ENCODE results near the gene IL27RA.

IL27RA gene

DNA sequence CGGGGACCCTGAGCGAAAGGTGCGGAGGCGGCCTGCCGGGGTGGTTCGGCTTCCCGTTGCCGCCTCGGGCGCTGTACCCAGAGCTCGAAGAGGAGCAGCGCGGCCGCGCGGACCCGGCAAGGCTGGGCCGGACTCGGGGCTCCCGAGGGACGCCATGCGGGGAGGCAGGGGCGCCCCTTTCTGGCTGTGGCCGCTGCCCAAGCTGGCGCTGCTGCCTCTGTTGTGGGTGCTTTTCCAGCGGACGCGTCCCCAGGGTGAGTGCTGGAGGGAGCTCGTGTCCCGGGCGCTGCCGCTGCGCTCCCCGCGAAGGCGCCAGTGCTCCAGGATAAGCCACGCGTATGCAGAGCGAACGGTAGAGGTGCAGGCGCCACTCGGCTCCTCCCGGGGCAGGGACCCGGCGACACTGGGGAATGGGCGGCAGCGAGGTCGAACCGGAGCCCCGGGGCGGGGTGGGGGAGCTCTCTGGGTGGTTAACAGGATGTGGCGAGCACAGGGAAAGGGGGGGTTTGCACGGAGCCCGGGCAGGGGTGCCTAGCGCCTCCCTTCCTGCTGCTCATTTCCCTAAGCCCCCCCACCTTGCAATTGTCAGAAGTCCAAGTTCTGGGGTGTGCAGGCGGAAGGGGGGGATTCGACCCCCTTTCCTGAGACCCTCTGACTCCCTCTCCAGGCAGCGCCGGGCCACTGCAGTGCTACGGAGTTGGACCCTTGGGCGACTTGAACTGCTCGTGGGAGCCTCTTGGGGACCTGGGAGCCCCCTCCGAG is at the start of gene IL27RA:
Gene IL27RA (plus strand): TSS at position 44 of the 762 bp plus-strand sequence. CDS start 111 bp downstream, at position 155.
- Histone ChIP-seq H3K36me3 (ENCODE audit: insufficient read depth, low read length) (no peaks in the 10 kb centered on the region), H3K27ac (ENCODE audit: low read depth, low read length) (no peak within 1 kb of the TSS), H2AFZ (ENCODE audit: low read length, unreplicated experiment) (peak within 1 kb of the TSS; percentile 64), H3K4me3 (ENCODE audit: low read depth, low read length) (peak within 1 kb of the TSS; percentile 80), H3K27me3 (ENCODE audit: insufficient read depth, low read length) (no peaks in the 10 kb centered on the region), H3K79me2 (ENCODE audit: control insufficient read depth, insufficient read depth, low read length, unreplicated experiment) (no peaks in the 10 kb centered on the region), H3K4me1 (ENCODE audit: control insufficient read depth, insufficient read depth, low read length, unreplicated experiment) (no peaks in the 10 kb centered on the region)

DNA sequence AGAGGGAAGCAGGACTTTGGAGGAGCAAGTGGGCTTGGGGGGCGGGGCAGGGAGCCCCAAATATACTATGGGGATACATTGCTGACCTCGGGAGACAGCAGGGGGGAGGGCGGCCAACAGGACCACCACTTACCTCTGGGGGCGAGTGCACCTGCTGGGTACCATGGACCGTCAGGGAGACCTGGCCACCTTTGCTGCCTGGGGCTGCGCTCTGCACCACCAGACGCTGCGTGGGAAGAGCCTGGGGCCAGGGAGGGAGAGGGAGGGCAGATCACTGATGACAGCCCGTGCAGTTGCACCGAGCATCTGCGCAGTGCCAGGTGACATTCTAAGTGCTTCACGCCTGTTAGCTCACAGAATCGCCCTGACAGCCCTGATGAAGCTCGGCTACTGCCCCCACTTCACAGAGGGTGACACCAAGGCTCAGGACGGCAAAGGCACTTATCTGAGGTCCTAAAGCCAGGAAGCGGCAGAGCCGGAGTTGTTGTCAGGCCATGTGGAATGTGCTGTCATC is 49.5 kb upstream of the IL27RA start:
- H3K4me3 ChIP-seq (ENCODE audit: low read depth, low read length), result no peak overlapping the region
- H3K36me3 ChIP-seq (ENCODE audit: insufficient read depth, low read length), result no peaks in the 10 kb centered on the region
- H3K79me2 ChIP-seq (ENCODE audit: control insufficient read depth, insufficient read depth, low read length, unreplicated experiment), result no peaks in the 10 kb centered on the region
- no peaks in the 10 kb centered on the region for H3K27me3 ChIP-seq (ENCODE audit: insufficient read depth, low read length)
- H3K4me1 ChIP-seq (ENCODE audit: control insufficient read depth, insufficient read depth, low read length, unreplicated experiment), result no peaks in the 10 kb centered on the region
- no peak overlapping the region for H3K27ac ChIP-seq (ENCODE audit: low read depth, low read length)
- no peak overlapping the region for H2AFZ ChIP-seq (ENCODE audit: low read length, unreplicated experiment)

DNA sequence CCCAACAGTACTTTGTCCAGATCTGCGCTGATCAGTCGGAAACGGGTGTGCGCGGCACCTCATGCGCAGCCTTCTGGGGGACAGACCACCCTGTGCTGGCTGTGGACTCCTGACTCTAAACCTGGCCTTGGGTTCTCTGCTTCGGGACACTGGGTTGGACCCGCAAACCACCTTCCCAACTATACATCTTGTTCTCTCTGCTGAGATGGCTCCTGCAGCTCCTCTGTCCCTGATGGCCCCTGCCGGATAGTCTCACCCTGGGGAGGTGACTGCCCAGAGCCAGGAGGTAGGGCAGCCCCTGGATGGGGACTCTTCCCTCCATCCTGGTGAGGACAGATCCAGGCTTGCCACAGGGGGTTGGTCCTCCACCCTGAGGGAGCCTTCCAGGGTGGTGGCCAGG is 48.8 kb upstream of the IL27RA start:
- H3K27ac ChIP-seq (ENCODE audit: low read depth, low read length), result no peak overlapping the region
- H3K4me1 ChIP-seq (ENCODE audit: control insufficient read depth, insufficient read depth, low read length, unreplicated experiment), result no peaks in the 10 kb centered on the region
- H2AFZ ChIP-seq (ENCODE audit: low read length, unreplicated experiment), result no peak overlapping the region
- no peaks in the 10 kb centered on the region for H3K27me3 ChIP-seq (ENCODE audit: insufficient read depth, low read length)
- no peak overlapping the region for H3K4me3 ChIP-seq (ENCODE audit: low read depth, low read length)
- H3K79me2 ChIP-seq (ENCODE audit: control insufficient read depth, insufficient read depth, low read length, unreplicated experiment), result no peaks in the 10 kb centered on the region
- no peaks in the 10 kb centered on the region for H3K36me3 ChIP-seq (ENCODE audit: insufficient read depth, low read length)

DNA sequence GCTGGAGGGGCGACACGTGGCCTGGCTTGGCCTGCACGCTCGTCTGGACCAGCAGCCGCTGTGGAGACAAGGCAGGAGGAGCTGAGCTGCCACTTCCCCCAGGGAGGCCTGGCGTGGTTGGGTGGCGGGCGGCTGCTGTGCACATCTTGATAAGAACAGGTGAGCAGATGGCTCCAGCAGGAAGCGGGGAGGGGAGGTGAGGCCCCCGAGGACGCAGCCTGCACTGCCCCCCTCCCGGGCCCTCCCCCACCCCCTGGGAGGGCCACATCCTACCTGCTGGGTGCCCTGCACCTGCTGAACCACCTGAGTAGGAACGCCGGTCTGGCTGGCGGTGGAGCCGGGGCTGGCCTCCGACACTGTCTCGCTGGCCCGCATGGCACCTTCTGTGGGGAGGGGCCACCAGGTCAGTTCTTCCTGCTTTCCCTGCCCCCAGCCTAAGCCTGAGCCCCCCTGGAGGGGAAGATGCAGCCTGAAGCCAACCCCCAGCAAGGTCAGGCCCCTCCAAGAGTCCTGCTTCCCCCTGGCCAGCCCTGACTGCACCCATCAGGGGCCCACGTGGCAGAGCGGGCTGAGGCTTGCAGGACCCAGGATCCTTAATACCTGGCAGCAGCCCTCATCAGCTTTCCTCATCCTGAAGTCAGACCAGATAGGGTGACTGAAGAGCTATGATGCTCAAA is 48.2 kb upstream of the IL27RA start:
- Histone ChIP-seq H3K79me2 (ENCODE audit: control insufficient read depth, insufficient read depth, low read length, unreplicated experiment) (no peaks in the 10 kb centered on the region), H3K4me1 (ENCODE audit: control insufficient read depth, insufficient read depth, low read length, unreplicated experiment) (no peaks in the 10 kb centered on the region), H3K27ac (ENCODE audit: low read depth, low read length) (no peak overlapping the region)

DNA sequence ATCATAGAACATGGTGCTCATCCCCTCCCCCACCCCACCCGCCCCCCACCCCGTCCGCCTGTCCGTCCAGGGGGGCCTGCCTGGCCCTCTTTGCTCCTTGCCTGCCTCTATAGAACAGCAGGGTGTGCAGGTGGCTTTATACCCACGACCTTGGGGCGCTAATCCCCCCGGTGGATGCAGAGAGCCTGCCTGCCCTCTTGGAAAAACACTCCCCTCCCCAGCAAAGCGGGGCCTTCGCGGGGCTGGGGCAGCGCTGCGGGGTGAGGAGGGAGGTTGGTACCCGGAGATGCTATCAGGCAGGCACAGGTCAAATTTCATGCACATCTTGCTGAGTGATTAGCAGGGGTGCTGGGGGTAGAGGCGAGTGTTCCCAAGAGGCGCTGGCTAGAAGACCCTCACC is 47.4 kb upstream of the IL27RA start:
- Histone ChIP-seq H3K27ac (ENCODE audit: low read depth, low read length) (no peak overlapping the region), H3K4me3 (ENCODE audit: low read depth, low read length) (no peak overlapping the region), H3K36me3 (ENCODE audit: insufficient read depth, low read length) (no peaks in the 10 kb centered on the region), H2AFZ (ENCODE audit: low read length, unreplicated experiment) (no peak overlapping the region), H3K27me3 (ENCODE audit: insufficient read depth, low read length) (no peaks in the 10 kb centered on the region), H3K4me1 (ENCODE audit: control insufficient read depth, insufficient read depth, low read length, unreplicated experiment) (no peaks in the 10 kb centered on the region), H3K79me2 (ENCODE audit: control insufficient read depth, insufficient read depth, low read length, unreplicated experiment) (no peaks in the 10 kb centered on the region)

More for the DNA sequence above, 48.2 kb upstream of the IL27RA start:
- Histone ChIP-seq H2AFZ (ENCODE audit: low read length, unreplicated experiment) (no peak overlapping the region), H3K27me3 (ENCODE audit: insufficient read depth, low read length) (no peaks in the 10 kb centered on the region), H3K36me3 (ENCODE audit: insufficient read depth, low read length) (no peaks in the 10 kb centered on the region), H3K4me3 (ENCODE audit: low read depth, low read length) (no peak overlapping the region)

DNA sequence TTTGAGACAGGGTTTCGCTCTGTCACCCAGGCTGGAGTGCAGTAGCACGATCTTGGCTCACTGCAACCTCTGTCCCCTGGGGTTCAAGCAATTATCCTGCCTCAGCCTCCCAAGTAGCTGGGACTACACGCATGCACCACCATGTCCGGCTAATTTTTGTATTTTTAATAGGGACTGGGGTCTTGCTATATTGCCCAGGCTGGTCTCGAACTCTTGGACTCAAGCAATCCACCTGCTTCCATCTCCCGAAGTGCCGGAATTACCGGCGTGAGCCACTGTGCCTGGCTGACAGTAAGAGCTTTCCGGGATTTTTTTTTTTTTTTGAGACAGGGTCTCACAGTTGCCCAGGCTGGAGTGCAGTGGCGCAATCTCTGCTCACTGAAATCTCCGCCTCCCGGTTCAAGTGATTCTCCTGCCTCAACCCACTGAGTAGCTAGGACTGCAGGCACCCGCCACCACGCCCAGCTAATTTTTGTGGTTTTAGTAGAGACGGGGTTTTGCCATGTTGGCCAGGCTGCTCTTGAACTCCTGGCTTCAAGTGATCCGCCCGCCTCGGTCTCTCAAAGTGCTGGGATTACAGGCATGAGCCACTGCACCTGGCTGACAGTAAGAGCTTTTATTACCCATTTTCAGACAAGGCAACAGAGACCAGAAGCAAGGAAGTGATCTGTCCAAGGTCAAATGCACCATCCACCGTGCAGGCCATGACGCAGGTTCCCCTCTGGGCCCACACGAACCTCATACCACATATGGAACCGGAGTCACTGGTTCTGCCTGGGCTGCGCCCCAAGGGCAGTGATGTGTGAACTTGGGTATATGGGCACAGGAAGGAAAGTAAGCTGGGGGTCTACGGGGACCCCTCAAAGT is 46.5 kb upstream of the IL27RA start:
- Histone ChIP-seq H3K79me2 (ENCODE audit: control insufficient read depth, insufficient read depth, low read length, unreplicated experiment) (no peaks in the 10 kb centered on the region), H3K27ac (ENCODE audit: low read depth, low read length) (no peak overlapping the region), H3K27me3 (ENCODE audit: insufficient read depth, low read length) (no peaks in the 10 kb centered on the region), H3K4me3 (ENCODE audit: low read depth, low read length) (no peak overlapping the region), H3K4me1 (ENCODE audit: control insufficient read depth, insufficient read depth, low read length, unreplicated experiment) (no peaks in the 10 kb centered on the region), H3K36me3 (ENCODE audit: insufficient read depth, low read length) (no peaks in the 10 kb centered on the region), H2AFZ (ENCODE audit: low read length, unreplicated experiment) (no peak overlapping the region)

DNA sequence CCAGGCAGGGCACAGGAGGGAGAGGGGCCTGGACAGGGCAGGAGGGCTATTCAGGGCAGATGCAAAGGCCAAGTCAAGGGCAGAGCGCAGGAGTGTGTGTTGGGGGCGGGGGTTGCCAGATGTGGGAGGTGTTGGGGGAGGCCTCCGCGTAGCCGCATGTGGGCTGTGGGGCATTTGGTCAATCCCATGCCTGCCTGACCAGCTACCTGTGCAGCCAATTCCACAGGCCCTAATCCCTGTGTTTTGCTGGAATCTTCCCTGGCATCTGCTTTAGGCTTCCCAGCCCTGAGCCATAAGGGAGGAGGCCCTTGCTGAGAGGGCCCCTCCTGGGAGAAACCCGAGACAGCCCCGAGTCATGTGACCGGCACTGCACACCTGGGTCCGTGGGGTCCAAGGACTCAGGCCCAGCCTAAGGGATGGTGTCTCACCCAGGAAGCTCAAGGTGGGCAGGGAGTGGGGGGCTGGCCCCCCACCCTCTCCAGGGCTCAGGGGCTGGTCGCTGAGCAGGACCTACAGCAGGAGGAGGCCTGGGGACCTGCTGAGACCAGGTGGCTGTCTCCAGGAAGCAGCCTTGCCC is 45.7 kb upstream of the IL27RA start:
- H3K27me3 ChIP-seq (ENCODE audit: insufficient read depth, low read length), result no peaks in the 10 kb centered on the region
- no peak overlapping the region for H3K4me3 ChIP-seq (ENCODE audit: low read depth, low read length)
- H3K27ac ChIP-seq (ENCODE audit: low read depth, low read length), result no peak overlapping the region
- H3K4me1 ChIP-seq (ENCODE audit: control insufficient read depth, insufficient read depth, low read length, unreplicated experiment), result no peaks in the 10 kb centered on the region
- no peaks in the 10 kb centered on the region for H3K36me3 ChIP-seq (ENCODE audit: insufficient read depth, low read length)
- H3K79me2 ChIP-seq (ENCODE audit: control insufficient read depth, insufficient read depth, low read length, unreplicated experiment), result no peaks in the 10 kb centered on the region
- H2AFZ ChIP-seq (ENCODE audit: low read length, unreplicated experiment), result no peak overlapping the region

DNA sequence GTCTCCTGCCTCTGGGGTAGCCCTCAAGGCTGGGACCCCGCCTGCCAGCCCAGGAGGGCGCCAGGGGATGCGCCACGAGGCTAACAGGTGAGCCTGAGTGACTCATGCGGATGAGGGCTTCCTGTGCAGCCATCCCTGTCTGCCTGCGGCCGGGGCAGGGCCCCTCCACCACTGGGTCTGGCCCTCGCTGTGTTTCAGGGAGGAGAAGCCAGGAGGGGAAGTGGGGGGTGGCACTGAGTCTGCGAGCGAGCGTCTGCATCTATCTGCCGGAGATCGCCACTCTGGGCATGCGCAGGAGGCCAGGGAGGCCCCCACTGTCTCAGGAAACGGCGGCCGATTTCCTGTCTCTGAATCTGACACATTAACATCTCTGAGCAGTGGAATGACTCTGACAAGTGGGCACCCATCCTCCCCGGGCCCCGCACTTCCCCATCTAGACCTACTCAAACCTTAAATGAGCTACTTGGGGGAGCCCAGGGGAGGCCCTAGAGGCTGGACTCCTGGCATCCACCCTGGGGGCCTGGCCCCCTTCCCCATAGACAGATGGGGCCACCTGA is 45.1 kb upstream of the IL27RA start:
- no peak overlapping the region for H2AFZ ChIP-seq (ENCODE audit: low read length, unreplicated experiment)
- H3K36me3 ChIP-seq (ENCODE audit: insufficient read depth, low read length), result no peaks in the 10 kb centered on the region
- no peaks in the 10 kb centered on the region for H3K4me1 ChIP-seq (ENCODE audit: control insufficient read depth, insufficient read depth, low read length, unreplicated experiment)
- H3K27ac ChIP-seq (ENCODE audit: low read depth, low read length), result no peak overlapping the region
- no peak overlapping the region for H3K4me3 ChIP-seq (ENCODE audit: low read depth, low read length)
- no peaks in the 10 kb centered on the region for H3K79me2 ChIP-seq (ENCODE audit: control insufficient read depth, insufficient read depth, low read length, unreplicated experiment)
- H3K27me3 ChIP-seq (ENCODE audit: insufficient read depth, low read length), result no peaks in the 10 kb centered on the region

DNA sequence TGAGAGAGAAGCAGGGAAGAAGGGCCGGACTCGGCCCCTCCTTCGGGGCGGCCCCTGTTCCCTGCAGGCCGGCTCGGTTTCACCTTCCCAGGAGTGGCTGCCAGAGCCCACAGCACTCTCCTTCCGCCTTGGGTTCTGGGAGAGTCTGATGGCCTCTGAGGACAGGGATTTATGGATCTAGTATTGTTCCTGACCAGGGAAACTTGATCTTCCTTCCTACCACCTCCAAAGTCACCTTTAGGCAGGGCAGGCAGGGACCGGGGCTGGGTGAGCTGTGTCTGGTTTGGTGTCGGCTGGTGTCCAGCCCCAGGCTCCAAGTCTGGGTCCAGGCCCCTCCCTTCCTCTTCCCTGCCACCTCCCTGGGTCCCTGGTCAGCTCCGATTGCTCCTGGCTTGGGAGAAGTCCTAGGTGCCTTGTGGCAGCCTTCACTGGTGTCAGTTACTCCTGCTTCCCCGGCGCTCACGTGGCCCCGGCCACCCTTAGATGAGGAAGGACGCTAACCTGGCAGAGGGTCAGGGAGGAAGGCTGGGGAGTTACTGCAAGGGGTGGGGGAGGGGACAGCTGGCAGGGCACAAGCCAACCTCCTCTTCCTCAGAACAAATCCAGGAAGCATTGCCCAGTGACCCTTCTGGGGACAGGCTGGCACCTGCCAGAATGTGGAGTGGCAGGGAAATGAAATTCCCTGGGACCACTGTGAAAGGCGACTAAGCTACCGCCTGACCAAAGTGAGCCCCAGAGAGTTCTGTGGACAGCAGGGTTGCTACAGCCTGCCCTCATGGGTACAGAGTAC is 44.3 kb upstream of the IL27RA start:
- H3K4me1 ChIP-seq (ENCODE audit: control insufficient read depth, insufficient read depth, low read length, unreplicated experiment), result no peaks in the 10 kb centered on the region
- no peaks in the 10 kb centered on the region for H3K36me3 ChIP-seq (ENCODE audit: insufficient read depth, low read length)
- no peaks in the 10 kb centered on the region for H3K27me3 ChIP-seq (ENCODE audit: insufficient read depth, low read length)
- H3K27ac ChIP-seq (ENCODE audit: low read depth, low read length), result no peak overlapping the region
- no peak overlapping the region for H3K4me3 ChIP-seq (ENCODE audit: low read depth, low read length)
- no peaks in the 10 kb centered on the region for H3K79me2 ChIP-seq (ENCODE audit: control insufficient read depth, insufficient read depth, low read length, unreplicated experiment)
- no peak overlapping the region for H2AFZ ChIP-seq (ENCODE audit: low read length, unreplicated experiment)
